ENCODE measurements around the gene TFRC.
"Not testable (repeated sequence)": the region's sequence is repeated elsewhere in the genome, so short reads cannot be mapped to it uniquely, and the experiment has no call there.

The TFRC gene

DNA sequence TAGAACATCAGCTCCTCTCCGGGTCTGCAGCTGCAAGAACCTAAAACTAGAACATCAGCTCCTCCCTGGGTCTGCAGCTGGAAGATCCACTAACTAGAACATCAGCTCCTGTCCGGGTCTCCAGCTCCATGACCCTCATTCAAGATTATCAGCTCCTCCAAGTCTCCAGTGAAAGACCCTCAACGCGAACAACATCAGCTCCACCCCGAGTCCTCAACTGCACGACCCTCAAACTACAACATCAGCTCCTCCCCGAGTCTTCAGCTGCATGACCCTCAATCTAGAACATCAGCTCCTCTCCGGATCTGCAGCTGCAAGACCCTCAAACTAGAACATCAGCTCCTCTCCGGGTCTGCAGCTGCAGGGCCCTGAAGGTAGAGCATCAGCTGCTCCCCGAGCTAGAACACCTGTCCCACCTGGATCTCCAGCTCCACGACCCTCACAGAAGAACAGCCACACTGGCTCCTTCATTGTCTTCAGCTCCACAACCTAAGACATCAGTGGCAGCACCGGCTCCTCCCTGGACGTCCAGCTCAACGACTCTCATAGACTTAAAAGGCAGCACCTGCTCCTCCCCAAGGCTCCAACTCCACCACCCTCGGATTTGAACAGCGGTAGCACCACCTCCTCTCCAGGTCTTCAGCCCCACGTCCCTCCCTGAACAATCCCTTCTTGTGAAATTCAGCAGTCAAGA, 77.4 kb downstream of the TFRC start:
- DNase-seq, result not testable (repeated sequence)

GRCh38 chr3:196003611-196004010, 78.3 kb downstream of the TFRC start:
- DNase-seq, result no peak

DNA sequence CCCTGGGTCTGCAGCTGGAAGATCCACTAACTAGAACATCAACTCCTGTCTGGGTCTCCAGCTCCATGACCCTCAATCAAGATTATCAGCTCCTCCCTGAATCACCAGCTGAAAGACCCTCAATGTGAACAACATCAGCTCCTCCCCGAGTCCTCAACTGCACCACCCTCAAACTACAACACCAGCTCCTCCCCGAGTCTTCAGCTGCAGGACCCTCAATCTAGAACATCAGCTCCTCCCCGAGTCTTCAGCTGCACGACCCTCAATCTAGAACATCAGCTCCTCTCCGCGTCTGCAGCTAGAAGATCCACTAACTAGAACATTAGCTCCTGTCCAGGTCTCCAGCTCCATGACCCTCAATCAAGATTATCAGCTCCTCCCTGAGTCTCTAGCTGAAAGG, 79.2 kb downstream of the TFRC start:
- not testable (repeated sequence) for DNase-seq

DNA sequence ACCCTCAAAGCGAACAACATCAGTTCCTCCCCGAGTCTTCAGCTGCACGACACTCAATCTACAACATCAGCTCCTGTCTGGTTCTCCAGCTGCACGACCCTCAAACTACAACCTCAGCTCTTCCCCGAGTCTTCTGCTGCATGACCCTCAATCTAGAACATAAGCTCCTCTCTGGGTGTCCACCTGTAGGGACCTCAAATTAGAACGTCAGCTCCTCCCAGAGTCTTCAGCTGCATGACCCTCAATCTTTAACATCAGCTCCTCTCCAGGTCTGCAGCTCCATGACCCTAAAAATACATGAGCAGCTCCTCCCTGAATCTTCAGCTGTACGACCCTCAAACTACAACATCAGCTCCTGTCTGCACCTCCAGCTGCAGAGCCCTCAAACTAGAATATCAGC, 80.7 kb downstream of the TFRC start:
- DNase-seq, result not testable (repeated sequence)

- not testable (repeated sequence) for DNase-seq
Observed at GRCh38 chr3:196000360-196000950, 81.4 kb downstream of the TFRC start.

- DNase-seq, result no peak
Observed at GRCh38 chr3:195999896-196000295, 82.0 kb downstream of the TFRC start.

All from fibroblast of skin of abdomen (primary cell).